Ishikawa (cell line): ENCODE data around the gene PPM1F.

Source experiments
- CEBPB ChIP-seq: IDR thresholded peaks from 2 replicates; pipeline ENCODE4 v1.6.1; 2012
- CREB1 ChIP-seq: IDR thresholded peaks from 2 replicates; pipeline ENCODE4 v1.6.1; 2012; ENCODE audit warnings: low read depth
- EGR1 ChIP-seq: IDR thresholded peaks from 2 replicates; pipeline ENCODE4 v1.6.1; 2012
- EP300 ChIP-seq: IDR thresholded peaks from 2 replicates; pipeline ENCODE4 v1.6.1; 2012; ENCODE audit warnings: borderline replicate concordance
- FOXM1 ChIP-seq: IDR thresholded peaks from 2 replicates; pipeline ENCODE4 v1.6.1; 2012; ENCODE audit warnings: low read depth, borderline replicate concordance
- NFIC ChIP-seq: IDR thresholded peaks from 2 replicates; pipeline ENCODE4 v1.6.1; 2012
- RAD21 ChIP-seq: IDR thresholded peaks from 2 replicates; pipeline ENCODE4 v1.6.1; 2012; ENCODE audit warnings: low read depth
- REST ChIP-seq: IDR thresholded peaks from 2 replicates; pipeline ENCODE4 v1.6.1; 2012; ENCODE audit warnings: low read depth, mild to moderate bottlenecking
- TAF1 ChIP-seq: IDR thresholded peaks from 2 replicates; pipeline ENCODE4 v1.6.1; 2012; ENCODE audit warnings: low read depth, mild to moderate bottlenecking
- TCF12 ChIP-seq: IDR thresholded peaks from 2 replicates; pipeline ENCODE4 v1.6.1; 2012; ENCODE audit warnings: low read depth
- TEAD4 ChIP-seq: IDR thresholded peaks from 2 replicates; pipeline ENCODE4 v1.6.1; 2012
- YY1 ChIP-seq: IDR thresholded peaks from 2 replicates; pipeline ENCODE4 v1.6.1; 2012; ENCODE audit warnings: low read depth
- ZBTB7A ChIP-seq: IDR thresholded peaks from 2 replicates; pipeline ENCODE4 v1.6.1; 2012; ENCODE audit warnings: low read depth
- TF ChIP-seq, protein P1 (sequence below): IDR thresholded peaks from 2 replicates; pipeline ENCODE4 v1.6.1; 2012
- TF ChIP-seq, protein P2 (sequence below): IDR thresholded peaks from 2 replicates; pipeline ENCODE4 v1.6.1; 2012

PPM1F gene

DNA sequence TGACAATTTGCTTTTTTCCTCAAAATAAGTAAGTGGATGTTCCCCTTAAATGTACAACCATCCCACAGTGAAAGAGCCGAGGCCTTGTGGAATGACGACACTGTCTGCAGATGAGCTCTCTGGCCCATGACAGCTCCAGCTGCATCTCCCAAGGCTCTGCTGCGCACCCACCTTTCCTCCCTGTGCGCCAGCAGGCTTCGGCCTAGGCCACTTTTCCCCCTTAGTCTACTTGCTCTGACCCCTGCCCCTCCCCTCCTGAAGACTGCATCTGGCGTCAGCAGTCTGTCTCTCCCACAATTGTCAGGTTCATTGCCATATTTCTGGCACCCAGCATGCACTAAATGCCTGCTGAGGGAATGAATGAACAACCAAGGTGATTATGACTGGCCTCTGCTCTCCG, 27.9 kb upstream of the PPM1F start:
- TF ChIP-seq, protein P1, sequence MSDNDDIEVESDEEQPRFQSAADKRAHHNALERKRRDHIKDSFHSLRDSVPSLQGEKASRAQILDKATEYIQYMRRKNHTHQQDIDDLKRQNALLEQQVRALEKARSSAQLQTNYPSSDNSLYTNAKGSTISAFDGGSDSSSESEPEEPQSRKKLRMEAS, result no peak
- no peak for TF ChIP-seq FOXM1
- TF ChIP-seq CREB1, result no peak
- no peak for TF ChIP-seq RAD21
- no peak for TF ChIP-seq EP300
- no peak for TF ChIP-seq YY1
- TF ChIP-seq NFIC, result no peak
- no peak for TF ChIP-seq TCF12
- TF ChIP-seq TEAD4, result no peak
- TF ChIP-seq CEBPB, result no peak
- no peak for TF ChIP-seq EGR1
- no peak for TF ChIP-seq REST
- TF ChIP-seq, protein P2, sequence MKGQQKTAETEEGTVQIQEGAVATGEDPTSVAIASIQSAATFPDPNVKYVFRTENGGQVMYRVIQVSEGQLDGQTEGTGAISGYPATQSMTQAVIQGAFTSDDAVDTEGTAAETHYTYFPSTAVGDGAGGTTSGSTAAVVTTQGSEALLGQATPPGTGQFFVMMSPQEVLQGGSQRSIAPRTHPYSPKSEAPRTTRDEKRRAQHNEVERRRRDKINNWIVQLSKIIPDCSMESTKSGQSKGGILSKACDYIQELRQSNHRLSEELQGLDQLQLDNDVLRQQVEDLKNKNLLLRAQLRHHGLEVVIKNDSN, result no peak
- no peak for TF ChIP-seq TAF1
- TF ChIP-seq ZBTB7A, result no peak

- TF ChIP-seq NFIC (no peak), ZBTB7A (no peak), FOXM1 (no peak), TCF12 (no peak), EP300 (no peak), RAD21 (no peak), TAF1 (no peak), CREB1 (no peak), EGR1 (no peak), TEAD4 (no peak), CEBPB (no peak), YY1 (no peak), REST (no peak)
- TF ChIP-seq, protein P2, result no peak
- TF ChIP-seq, protein P1, result no peak
These were observed 26.1 kb upstream of the PPM1F start for GRCh38 chr22:21978564-21979386.

GRCh38 chr22:21977814-21978213, 25.2 kb upstream of the PPM1F start:
- TF ChIP-seq CREB1, result no peak
- TF ChIP-seq, protein P2, result no peak
- no peak for TF ChIP-seq YY1
- TF ChIP-seq RAD21, result no peak
- TF ChIP-seq EGR1, result no peak
- no peak for TF ChIP-seq REST
- TF ChIP-seq CEBPB, result no peak
- no peak for TF ChIP-seq FOXM1
- TF ChIP-seq NFIC, result no peak
- TF ChIP-seq, protein P1, result no peak
- no peak for TF ChIP-seq TEAD4
- TF ChIP-seq TCF12, result no peak
- TF ChIP-seq TAF1, result no peak
